Measurements from ENCODE around the gene REEP1.

DNA sequence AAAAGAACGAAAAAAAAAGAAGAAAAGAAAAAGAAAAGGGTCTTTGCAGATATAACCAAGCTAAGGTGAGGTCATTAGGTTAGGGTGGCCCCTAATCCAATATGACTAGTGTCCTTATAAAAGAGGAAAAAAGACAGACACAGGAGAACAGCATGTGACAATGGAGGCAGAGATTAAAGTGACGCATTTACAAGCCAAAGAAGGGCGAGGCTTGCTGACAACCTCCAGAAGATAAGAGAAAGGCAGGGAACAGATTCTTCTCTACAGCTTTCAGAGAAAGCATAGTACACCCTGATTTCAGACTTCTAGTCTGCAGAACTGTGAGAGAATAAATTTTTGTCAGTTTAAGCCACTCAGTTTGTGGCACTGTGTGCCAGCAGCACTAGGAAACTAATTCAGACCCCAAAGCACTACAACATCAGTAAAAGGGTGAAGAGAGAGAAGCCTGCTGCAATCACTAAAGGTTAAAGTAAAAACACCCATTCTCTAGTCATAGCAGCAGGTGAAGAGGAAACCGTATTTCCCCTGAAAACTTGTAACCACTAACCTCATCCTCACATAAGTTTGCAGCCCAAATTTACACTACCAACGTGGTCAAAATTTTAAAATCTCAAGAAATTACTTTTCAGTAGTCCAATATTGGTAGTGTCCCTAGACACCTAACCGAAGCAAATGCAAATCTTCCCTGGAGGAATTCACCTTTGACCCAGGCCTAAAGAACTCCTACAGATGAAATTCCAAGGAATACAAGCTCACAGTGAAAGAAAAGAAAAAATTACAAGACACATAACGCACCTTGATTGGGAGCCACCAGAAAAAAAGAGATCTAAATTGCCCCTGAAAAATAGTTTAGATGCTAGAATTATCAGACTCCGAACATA lies 17.5 kb downstream of the REEP1 start:
- TF ChIP-seq, protein P1, sequence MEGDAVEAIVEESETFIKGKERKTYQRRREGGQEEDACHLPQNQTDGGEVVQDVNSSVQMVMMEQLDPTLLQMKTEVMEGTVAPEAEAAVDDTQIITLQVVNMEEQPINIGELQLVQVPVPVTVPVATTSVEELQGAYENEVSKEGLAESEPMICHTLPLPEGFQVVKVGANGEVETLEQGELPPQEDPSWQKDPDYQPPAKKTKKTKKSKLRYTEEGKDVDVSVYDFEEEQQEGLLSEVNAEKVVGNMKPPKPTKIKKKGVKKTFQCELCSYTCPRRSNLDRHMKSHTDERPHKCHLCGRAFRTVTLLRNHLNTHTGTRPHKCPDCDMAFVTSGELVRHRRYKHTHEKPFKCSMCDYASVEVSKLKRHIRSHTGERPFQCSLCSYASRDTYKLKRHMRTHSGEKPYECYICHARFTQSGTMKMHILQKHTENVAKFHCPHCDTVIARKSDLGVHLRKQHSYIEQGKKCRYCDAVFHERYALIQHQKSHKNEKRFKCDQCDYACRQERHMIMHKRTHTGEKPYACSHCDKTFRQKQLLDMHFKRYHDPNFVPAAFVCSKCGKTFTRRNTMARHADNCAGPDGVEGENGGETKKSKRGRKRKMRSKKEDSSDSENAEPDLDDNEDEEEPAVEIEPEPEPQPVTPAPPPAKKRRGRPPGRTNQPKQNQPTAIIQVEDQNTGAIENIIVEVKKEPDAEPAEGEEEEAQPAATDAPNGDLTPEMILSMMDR (conservative IDR thresholded peaks at IDR 0.05): no peak
- no peak for TF ChIP-seq EZH2 (IDR thresholded peaks at IDR 0.05; ENCODE audit: low read depth)

Measured in PC-9 (cell line).